Esophagus squamous epithelium (tissue), 4 donors: ENCODE results near the gene GP1BA.

Experiments used
- CTCF ChIP-seq, 6 experiments: fragments of 450-650 bp in 4 of 6; fragments of 200-600 bp in 2 of 6; sonication (generic) in 2 of 6; IDR thresholded peaks; one replicate each; pipeline ENCODE4 v1.5.1; 2016 to 2019; ENCODE audit warnings: antibody characterized with exemption in 6 of 6, mild to moderate bottlenecking in 4 of 6, moderate library complexity in 4 of 6
- POLR2A ChIP-seq, 4 donors: fragments of 450-650 bp; IDR thresholded peaks; one replicate each; pipeline ENCODE4 v1.6.1; 2017; ENCODE audit warnings: antibody characterized with exemption in 4 of 4, mild to moderate bottlenecking in 4 of 4, moderate library complexity in 3 of 4

- TF ChIP-seq CTCF (IDR thresholded peaks at IDR 0.05) (no peak), POLR2A (IDR thresholded peaks at IDR 0.05) (no peak)
These were observed 30.9 kb upstream of the GP1BA start for GRCh38 chr17:4901108-4901647.
